ENCODE measurements around the gene FGB.
"Not testable (repeated sequence)": the region's sequence is repeated elsewhere in the genome, so short reads cannot be mapped to it uniquely, and the experiment has no call there.

The FGB gene

GRCh38 chr4:154566639-154567204, 3.9 kb downstream of the FGB start:
- no peak for DNase-seq

GRCh38 chr4:154569028-154569427, 6.2 kb downstream of the FGB start:
- DNase-seq = no peak

GRCh38 chr4:154569584-154569983, 6.8 kb downstream of the FGB start:
- DNase-seq = no peak

DNA sequence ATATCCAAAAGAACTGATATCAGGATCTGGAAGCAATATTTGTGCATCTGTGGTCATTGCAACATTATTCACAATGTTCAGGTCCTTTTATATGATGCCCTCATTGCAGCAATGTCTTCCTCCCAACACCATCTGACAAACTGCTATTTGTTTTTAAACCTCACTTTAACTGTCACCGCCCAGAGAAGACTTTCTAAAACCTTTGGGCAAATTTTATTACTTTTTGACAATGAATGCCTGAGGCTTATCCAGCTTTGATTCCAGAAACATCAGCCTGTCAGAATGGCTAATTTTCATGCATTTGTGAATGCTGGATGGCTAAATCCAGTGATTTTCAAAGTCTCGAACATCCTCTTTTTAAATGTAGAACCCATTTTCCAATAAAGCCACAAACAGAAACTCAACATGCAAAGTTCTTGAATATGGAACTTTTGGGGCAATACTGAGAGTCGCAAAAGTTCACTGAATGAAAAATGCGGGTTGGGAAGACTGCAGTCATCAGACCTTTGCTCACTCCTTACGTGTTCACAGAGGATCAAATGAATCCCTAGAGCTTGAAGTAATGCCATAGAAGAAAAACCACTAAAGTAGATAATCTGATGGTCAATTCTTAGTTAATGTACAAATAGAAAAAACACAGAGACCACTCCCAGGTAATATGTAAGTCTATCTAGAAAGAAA, 10.5 kb downstream of the FGB start:
- no peak for DNase-seq

DNA sequence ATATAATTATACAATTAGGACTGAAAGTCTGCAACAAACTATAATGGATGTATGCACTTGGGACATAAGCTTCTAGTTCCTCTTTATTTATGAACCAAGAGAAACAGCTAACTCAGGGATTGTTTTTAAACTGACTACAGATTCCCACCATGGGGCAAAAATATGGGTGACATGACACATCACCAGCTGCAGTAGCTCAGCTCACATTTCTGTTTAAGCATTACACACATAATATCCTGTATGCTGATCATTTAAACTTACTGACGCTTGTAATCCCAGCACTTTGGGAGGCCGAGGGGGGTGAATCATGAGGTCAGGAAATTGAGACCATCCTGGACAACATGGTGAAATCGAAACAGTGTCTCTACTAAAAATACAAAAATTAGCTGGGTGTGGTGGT, 11.5 kb downstream of the FGB start:
- DNase-seq = no peak

GRCh38 chr4:154577324-154577723, 14.5 kb downstream of the FGB start:
- DNase-seq = no peak

GRCh38 chr4:154578919-154579318, 16.1 kb downstream of the FGB start:
- DNase-seq = no peak

DNA sequence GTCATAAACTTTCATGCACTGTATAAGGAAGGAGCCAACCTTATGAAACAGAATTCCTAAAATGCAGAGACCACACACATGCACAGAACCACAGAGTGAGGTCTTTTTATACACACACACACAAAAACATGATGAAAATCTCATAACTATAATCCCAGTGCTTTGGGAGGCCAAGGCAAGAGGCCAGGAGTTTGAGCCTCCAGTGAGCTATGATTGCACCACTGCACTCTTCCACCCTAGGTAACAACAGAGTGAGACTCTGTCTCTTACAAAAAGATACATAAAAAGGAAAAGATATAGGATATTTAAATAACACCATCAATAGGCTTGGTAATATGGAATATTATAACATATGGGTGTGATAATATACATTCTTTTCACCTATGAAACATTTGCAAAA, 17.1 kb downstream of the FGB start:
- no peak for DNase-seq

GRCh38 chr4:154582723-154583122, 19.9 kb downstream of the FGB start:
- DNase-seq = no peak

DNA sequence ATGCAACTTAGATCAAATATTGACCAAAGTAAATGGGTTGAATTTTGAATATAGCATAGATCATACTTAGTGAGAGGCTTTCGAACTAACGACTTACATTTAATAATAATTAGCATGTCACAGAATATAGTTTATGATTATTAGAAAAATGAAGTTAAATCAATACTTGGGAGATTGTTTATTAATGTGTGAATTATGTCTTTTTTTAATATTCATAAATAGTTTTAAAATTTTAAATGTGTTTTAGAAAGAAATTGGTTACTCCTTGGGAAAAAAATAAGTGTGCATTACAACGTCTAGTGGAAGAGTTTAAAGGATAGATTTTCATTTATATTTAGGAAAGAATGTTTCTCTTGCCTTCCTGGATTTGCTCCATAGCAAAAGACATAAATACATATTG, 20.4 kb downstream of the FGB start:
- DNase-seq = no peak

GRCh38 chr4:154583677-154584076, 20.9 kb downstream of the FGB start:
- DNase-seq = no peak

DNA sequence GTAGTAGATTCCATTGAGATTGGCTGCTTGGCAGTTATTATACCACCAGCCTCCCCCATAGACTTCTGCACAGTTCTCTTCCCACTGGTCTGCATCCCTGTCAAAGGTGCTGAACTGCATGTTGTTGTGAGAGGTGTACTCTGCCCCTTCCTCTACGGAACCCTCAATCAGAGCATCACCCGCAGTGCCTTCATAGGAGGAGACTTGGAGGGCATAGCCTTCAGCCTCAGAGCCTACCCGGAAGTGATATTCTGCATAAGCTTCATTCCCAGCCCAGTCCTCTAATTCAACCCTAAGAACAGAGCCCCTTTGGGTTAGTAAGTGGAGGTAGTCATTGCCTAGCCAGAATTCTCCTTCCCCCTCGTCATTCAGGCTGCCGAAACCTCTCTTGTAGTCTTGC, 21.4 kb downstream of the FGB start:
- no peak for DNase-seq

DNA sequence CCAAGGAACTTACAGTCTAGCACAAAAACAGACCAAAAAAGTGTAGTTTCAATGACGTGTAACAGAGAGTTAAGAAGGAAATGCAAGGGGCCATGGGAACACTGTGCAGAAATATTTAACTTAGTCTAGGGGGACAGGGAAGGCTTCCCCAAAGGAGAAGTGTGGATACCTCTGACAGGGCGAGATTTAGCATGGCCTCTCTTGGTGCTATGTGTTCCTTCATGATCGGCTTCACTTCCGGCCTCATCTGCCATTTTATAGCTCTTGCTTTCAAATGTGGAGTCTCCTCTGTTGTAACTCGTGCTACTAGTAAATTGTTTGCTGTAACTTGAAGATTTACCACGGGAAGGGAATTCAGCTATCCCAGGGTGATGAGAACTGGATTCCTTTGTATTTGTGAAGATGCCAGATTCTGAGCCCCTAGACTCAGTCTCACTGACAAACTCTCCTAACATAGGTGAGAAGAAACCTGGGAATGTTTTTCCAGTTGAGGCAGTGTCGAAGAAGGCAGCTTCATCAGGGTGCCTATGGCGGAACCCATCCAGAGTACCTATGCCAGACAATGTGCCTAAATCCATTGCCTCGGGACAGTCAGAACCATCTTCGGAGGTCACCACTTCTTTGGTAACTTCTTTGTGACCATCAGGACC, 22.7 kb downstream of the FGB start:
- no peak for DNase-seq

DNA sequence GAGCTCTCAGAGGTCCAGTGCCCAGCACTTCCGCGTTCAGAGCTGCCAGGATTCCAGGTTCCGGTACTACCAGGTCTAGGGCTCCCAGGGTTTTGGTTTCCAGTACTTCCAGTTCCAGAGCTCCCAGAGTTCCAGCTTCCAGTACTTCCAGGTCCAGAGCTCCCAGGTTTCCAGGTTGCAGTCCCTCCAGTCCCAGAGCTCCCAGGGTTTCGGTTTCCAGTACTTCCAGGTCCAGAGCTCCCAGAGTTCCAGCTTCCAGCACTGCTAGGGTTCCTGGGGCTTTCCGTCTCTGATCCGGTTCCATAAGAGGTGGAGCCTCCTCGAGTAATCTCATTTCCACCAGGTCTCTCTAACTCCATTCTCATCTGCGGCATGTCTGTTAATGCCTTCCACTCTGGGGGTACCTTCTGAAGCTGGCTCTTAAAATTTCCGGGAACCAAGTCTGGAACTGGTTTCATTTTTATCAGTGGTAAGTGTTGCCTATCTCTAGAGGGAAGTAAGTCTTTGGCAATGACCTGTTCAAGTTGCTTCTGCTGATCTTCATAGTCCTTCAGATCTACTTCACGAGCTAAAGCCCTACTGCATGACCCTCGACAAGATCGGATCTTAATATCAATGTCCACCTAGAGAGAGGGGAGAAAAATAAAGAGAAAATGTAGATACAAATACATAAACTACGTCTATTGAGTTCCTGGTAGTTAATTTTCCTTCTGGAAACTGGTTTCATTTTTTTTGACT, 23.7 kb downstream of the FGB start:
- no peak for DNase-seq

- no peak for DNase-seq
Observed at GRCh38 chr4:154588198-154588597, 25.4 kb downstream of the FGB start.

DNA sequence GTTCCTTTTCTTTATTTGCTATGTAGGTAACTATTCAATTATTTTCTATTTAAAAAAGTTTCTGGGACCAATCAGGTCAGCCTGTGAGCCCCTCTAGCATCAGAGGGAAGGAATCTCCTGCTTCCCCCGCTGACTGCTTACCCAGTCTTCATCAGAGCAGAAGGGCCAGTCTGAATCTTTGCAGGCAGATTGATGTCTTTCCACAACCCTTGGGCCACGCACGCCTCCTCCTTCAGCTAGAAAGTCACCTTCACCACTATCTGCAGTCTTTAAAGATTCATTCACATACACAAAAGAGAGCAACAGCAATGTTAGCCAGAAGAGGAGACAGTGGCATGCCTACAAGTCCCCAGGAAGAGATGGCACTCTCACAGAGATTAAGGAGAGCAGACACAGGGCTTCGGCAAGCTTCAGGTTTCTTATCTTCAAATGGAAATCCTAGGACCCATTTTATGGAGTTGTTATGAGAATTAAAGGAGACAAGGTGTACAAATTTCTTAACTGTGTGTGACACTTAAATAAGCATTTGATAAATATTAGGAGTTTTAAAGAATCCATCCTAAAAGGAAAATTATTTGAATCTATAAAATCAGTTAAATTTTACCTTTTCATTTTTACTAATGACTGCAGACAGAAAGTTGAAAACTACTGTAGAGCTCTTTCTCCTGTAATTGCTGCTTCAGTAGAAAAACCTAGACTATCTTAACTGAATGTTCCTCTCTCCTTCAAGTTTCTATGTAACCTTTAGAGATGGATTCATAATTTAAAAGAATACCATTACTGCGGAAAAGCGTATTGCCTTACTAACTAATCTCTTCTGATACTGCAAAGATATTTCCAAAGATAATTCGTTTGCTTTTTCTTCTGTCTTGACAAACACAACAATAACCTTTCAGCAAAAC, 26.7 kb downstream of the FGB start:
- no peak for DNase-seq

DNA sequence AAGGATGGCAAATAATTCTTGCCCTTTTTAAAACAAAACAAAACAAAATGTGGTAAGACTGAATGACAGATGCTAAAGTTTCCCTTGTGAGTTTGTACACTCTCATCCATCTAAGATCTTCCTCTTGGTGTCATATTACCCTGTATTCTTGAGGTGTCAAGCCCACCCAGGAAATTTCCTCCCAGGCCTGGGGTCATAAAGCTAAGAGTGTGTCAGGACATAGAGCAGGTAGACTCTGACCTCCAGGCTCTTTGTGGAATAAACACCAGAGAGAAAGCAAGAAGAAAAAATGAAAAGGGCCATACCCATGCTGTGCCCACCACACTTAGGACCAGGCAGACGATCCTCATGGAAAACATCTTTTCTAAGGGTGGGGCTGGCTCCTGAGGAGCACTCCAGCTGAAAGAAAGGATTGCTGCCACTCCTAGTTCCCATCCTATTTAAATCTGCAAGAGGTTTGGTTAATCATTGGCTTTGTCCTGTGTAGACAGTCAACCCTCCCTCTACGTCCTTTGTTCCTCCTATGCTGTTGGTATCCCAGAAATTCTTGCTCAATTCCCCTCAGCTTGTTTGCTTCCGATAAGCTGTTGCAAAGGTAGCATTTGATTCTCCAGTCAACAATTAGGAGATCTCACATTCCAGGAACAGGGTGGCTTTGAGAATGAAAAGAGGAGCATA, 27.7 kb downstream of the FGB start, which contains the start of gene FGA:
TSS of gene FGA (minus strand) at position 414 of the 678 bp plus-strand sequence. CDS start at position 359, 55 bp downstream.
- DNase-seq = no peak

DNA sequence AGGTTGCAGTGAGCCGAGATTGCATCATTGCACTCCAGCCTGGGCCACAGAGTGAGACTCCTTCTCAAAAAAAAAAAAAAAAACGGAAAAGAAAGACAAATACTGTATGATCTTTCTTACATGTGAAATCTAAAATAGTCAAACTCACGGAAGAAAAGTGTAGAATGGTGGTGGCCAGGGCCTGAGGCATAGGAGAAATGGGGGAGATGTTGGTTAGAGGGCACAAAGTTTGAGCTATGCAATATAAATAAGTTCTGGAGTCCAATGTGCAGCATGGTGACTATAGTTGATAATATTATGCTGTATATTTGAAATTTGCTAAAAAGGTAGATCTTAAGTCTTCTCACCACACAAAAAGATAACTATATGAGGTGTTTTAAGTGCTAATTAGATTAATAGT, 29.1 kb downstream of the FGB start:
- DNase-seq = no peak

DNA sequence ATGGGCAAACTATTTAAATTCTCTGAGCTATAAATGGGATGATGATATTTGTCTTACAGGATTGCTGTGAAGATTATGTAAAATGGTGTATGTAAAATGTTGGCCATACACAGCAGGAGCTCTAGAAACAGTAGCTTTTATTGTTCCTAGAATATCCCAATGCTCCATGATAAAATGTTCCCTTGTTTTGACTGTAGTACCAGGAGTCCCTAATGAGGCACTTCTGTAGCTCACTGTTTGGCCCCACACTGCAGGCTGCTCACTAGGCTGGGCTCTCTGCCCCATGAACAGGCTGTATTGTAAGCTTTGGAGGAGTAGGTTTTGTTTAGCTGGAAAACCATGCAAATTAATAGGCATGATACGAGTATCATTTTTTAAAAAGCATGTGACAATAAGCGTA, 31.1 kb downstream of the FGB start:
- no peak for DNase-seq

DNA sequence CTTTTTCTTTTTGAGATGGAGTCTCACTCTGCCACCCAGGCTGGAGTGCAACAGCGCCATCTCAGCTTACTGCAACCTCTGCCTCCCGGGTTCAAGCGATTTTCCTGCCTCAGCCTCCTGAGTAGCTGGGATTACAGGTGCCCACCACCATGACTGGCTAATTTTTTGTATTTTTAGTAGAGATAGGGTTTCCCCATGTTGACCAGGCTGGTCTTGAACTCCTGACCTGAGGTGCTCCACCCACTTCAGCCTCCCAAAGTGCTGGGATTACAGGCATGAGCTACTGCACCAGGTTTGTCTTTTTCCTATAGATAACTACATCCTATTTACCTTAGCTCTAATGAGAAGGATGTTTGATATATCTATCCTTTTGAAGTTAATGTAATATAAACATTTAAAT, 31.5 kb downstream of the FGB start:
- not testable (repeated sequence) for DNase-seq

GRCh38 chr4:154595807-154596206, 33.0 kb downstream of the FGB start:
- DNase-seq = no peak

DNA sequence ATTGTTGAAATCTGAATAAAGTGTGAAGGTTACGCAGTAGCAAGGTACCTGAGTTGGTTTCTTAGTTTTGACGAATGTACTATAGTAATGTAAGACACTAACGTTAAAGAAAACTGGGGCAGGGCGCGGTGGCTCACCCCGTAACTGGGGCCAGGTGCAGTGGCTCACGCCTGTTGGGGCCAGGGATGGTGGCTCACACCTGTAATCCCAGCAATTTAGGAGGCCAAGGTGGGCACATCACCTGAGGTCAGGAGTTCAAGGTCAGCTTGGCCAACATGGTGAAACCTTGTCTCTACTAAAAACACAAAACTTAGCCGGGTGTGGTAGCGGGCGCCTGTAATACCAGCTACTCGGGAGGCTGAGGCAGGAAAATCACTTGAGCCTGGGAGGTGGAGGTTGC, 34.5 kb downstream of the FGB start:
- not testable (repeated sequence) for DNase-seq
